ENCODE data around the gene SNF8. TPM values are rescaled to one million over a fixed set of nuclear protein-coding genes. Genes with fewer than 3 reads are reported as not detected.

SNF8 gene
- total and polyA plus RNA-seq, 11 donors = 66.9 to 144 (median 105) TPM

- DNase-seq (no peak), ATAC-seq (no peak)
- intact Hi-C loops (cut with DNase I) = loop anchor here in 3 of 10 donors (2.0 to 10.0 kb wide), 3 partner anchors 17 to 125 kb away; partner anchors contain the start of genes SNF8 (in 2 of the 3) and ATP5MC1 (in 1 of the 3)
- WGBS, 4 donors = 56 to 62% (median 58%) methylated on average over 4 of the region's 4 CpGs
- H3K27ac ChIP-seq = peak overlapping the region in 4 of 12 donors; percentile 85 to 97 (median 88)
- H3K27me3 ChIP-seq = no peaks in the 10 kb centered on the region
- H3K36me3 ChIP-seq = peaks cover 0 to 48% (median 41%) of the 10 kb centered on the region in 9 donors
- TF ChIP-seq CTCF (IDR thresholded peaks at IDR 0.05) = no peak
- TF ChIP-seq POLR2A (IDR thresholded peaks at IDR 0.05) = no peak
- peaks cover 0 to 58% (median 27%) of the 10 kb centered on the region in 12 donors for H3K4me1 ChIP-seq
- peak overlapping the region in 9 of 12 donors; percentile 80 to 99 (median 91) for H3K4me3 ChIP-seq
- no peaks in the 10 kb centered on the region for H3K9me3 ChIP-seq
Observed at GRCh38 chr17:48909783-48910182, 34.9 kb downstream of the SNF8 start.

- Histone ChIP-seq H3K27me3 (no peaks in the 10 kb centered on the region), H3K36me3 (peaks cover 0 to 40% (median 33%) of the 10 kb centered on the region in 9 donors), H3K9me3 (no peaks in the 10 kb centered on the region), H3K27ac (peak overlapping the region; percentile 52 to 98 (median 94)), H3K4me1 (peaks cover 0 to 51% (median 27%) of the 10 kb centered on the region in 12 donors), H3K4me3 (peak overlapping the region; percentile 57 to 99 (median 87))
- DNase-seq = peak; percentile 83 to 90 (median 83)
- TF ChIP-seq POLR2A (IDR thresholded peaks at IDR 0.05) = no peak
- no peak for TF ChIP-seq CTCF (IDR thresholded peaks at IDR 0.05)
- intact Hi-C loops (cut with DNase I) = loop anchor here in 5 of 10 donors (1.0 to 10.0 kb wide), 4 partner anchors 16 to 126 kb away; partner anchors contain the start of genes ATP5MC1 (in 5 of the 5) and SNF8 (in 2 of the 5)
- WGBS, 4 donors = 2 to 3% (median 2%) methylated on average over 29 to 36 of the region's 36 CpGs
- ATAC-seq = peak; percentile 21 to 69 (median 58)
Observed at GRCh38 chr17:48908853-48909394, 35.7 kb downstream of the SNF8 start.

GRCh38 chr17:48908047-48908843 lies 36.4 kb downstream of the SNF8 start, which contains the start of gene UBE2Z:
Gene UBE2Z, plus strand, starts transcription at chr17:48908407. Its CDS starts 97 bp downstream, at chr17:48908504.
- H3K9me3 ChIP-seq = no peaks in the 10 kb centered on the region
- 0 to 2% (median 1%) methylated on average over 38 to 81 of the region's 81 CpGs for WGBS, 4 donors
- H3K4me3 ChIP-seq = peak within 1 kb of the TSS; percentile 57 to 99 (median 87)
- ATAC-seq = peak; percentile 98 to 99 (median 98)
- no peaks in the 10 kb centered on the region for H3K27me3 ChIP-seq
- H3K27ac ChIP-seq = peak within 1 kb of the TSS; percentile 52 to 98 (median 94)
- peak in 5 of 12 donors; percentile 14 to 63 (median 49) for TF ChIP-seq CTCF (IDR thresholded peaks at IDR 0.05)
- peak in 1 of 2 donors; percentile 88 for TF ChIP-seq POLR2A (IDR thresholded peaks at IDR 0.05)
- peaks cover 0 to 33% (median 26%) of the 10 kb centered on the region in 9 donors for H3K36me3 ChIP-seq
- DNase-seq = peak; percentile 95 to 96 (median 95)
- intact Hi-C loops (cut with DNase I) = loop anchor here in 5 of 10 donors (1.0 to 10.0 kb wide), 4 partner anchors 15 to 127 kb away; partner anchors contain the start of genes ATP5MC1 (in 5 of the 5) and SNF8 (in 2 of the 5)
- peaks cover 0 to 44% (median 27%) of the 10 kb centered on the region in 12 donors for H3K4me1 ChIP-seq

Measured in heart left ventricle (tissue), 16 donors.